Measurements from ENCODE around the gene CAPN2. TPM values are rescaled to one million over a fixed set of nuclear protein-coding genes. Genes with fewer than 3 reads are reported as not detected.
"Not testable (repeated sequence)": the region's sequence is repeated elsewhere in the genome, so short reads cannot be mapped to it uniquely, and the experiment has no call there.

Gene CAPN2
- total RNA-seq, 1 donor from 2014 or later: 184 TPM

- no peak for TF ChIP-seq CTCF (IDR thresholded peaks at IDR 0.05; ENCODE audit: unreplicated experiment)
- H3K4me3 Mint-ChIP-seq (ENCODE audit: unreplicated experiment): no peak overlapping the region
- H3K36me3 Mint-ChIP-seq (ENCODE audit: low read depth, unreplicated experiment): peaks cover 44% of the 10 kb centered on the region
- H3K9me3 Mint-ChIP-seq (ENCODE audit: unreplicated experiment): no peaks in the 10 kb centered on the region
- no peaks in the 10 kb centered on the region for H3K27me3 Mint-ChIP-seq (ENCODE audit: unreplicated experiment)
- no peaks in the 10 kb centered on the region for H3K4me1 Mint-ChIP-seq (ENCODE audit: unreplicated experiment)
- DNase-seq (ENCODE audit: low spot score): no peak
- no peak overlapping the region for H3K27ac Mint-ChIP-seq (ENCODE audit: unreplicated experiment)
These were observed 90.9 kb downstream of the CAPN2 start for GRCh38 chr1:223803211-223803610.

GRCh38 chr1:223809905-223810304, 97.6 kb downstream of the CAPN2 start:
- not testable (repeated sequence) for DNase-seq (ENCODE audit: low spot score); H3K9me3 Mint-ChIP-seq (ENCODE audit: unreplicated experiment); H3K27me3 Mint-ChIP-seq (ENCODE audit: unreplicated experiment); H3K4me1 Mint-ChIP-seq (ENCODE audit: unreplicated experiment); H3K27ac Mint-ChIP-seq (ENCODE audit: unreplicated experiment); H3K4me3 Mint-ChIP-seq (ENCODE audit: unreplicated experiment)
- H3K36me3 Mint-ChIP-seq (ENCODE audit: low read depth, unreplicated experiment): peaks cover 38% of the 10 kb centered on the region

GRCh38 chr1:223810586-223810985, 98.2 kb downstream of the CAPN2 start:
- Mint-ChIP-seq H3K36me3 (ENCODE audit: low read depth, unreplicated experiment) (peaks cover 38% of the 10 kb centered on the region), H3K9me3 (ENCODE audit: unreplicated experiment) (no peaks in the 10 kb centered on the region), H3K4me1 (ENCODE audit: unreplicated experiment) (peaks cover 5% of the 10 kb centered on the region), H3K4me3 (ENCODE audit: unreplicated experiment) (no peak overlapping the region), H3K27ac (ENCODE audit: unreplicated experiment) (no peak overlapping the region), H3K27me3 (ENCODE audit: unreplicated experiment) (no peaks in the 10 kb centered on the region)
- DNase-seq (ENCODE audit: low spot score): no peak
- no peak for TF ChIP-seq CTCF (IDR thresholded peaks at IDR 0.05; ENCODE audit: unreplicated experiment)

GRCh38 chr1:223811634-223812101, 99.3 kb downstream of the CAPN2 start:
- H3K27ac Mint-ChIP-seq (ENCODE audit: unreplicated experiment): no peak overlapping the region
- no peak for DNase-seq (ENCODE audit: low spot score)
- peaks cover 33% of the 10 kb centered on the region for H3K36me3 Mint-ChIP-seq (ENCODE audit: low read depth, unreplicated experiment)
- H3K4me3 Mint-ChIP-seq (ENCODE audit: unreplicated experiment): no peak overlapping the region
- no peak for TF ChIP-seq CTCF (IDR thresholded peaks at IDR 0.05; ENCODE audit: unreplicated experiment)
- no peaks in the 10 kb centered on the region for H3K9me3 Mint-ChIP-seq (ENCODE audit: unreplicated experiment)
- peaks cover 10% of the 10 kb centered on the region for H3K4me1 Mint-ChIP-seq (ENCODE audit: unreplicated experiment)
- no peaks in the 10 kb centered on the region for H3K27me3 Mint-ChIP-seq (ENCODE audit: unreplicated experiment)

- Mint-ChIP-seq H3K27me3 (ENCODE audit: unreplicated experiment) (no peaks in the 10 kb centered on the region), H3K27ac (ENCODE audit: unreplicated experiment) (no peak overlapping the region)
These were observed 101.3 kb downstream of the CAPN2 start for GRCh38 chr1:223813645-223814044.

More at GRCh38 chr1:223813645-223814044, 101.3 kb downstream of the CAPN2 start:
- Mint-ChIP-seq H3K4me3 (ENCODE audit: unreplicated experiment) (no peak overlapping the region), H3K9me3 (ENCODE audit: unreplicated experiment) (no peaks in the 10 kb centered on the region), H3K4me1 (ENCODE audit: unreplicated experiment) (peaks cover 10% of the 10 kb centered on the region), H3K36me3 (ENCODE audit: low read depth, unreplicated experiment) (peaks cover 18% of the 10 kb centered on the region)
- TF ChIP-seq CTCF (IDR thresholded peaks at IDR 0.05; ENCODE audit: unreplicated experiment): no peak
- DNase-seq (ENCODE audit: low spot score): no peak
